Chondrocyte (in vitro differentiated cells): ENCODE measurements around the gene KCTD21. TPM values are rescaled to one million over a fixed set of nuclear protein-coding genes. Genes with fewer than 3 reads are reported as not detected.

ENCODE experiments used
- DNase-seq: peaks from one replicate; pipeline ENCODE4 v3.0.0; 2021; ENCODE audit warnings: mixed read lengths, low spot score
- H3K27ac Mint-ChIP-seq: one replicate; pipeline ENCODE4 v1.8.0; 2021; ENCODE audit warnings: mild to moderate bottlenecking, moderate library complexity, mixed read lengths; ENCODE audit not compliant: unreplicated experiment
- H3K27me3 Mint-ChIP-seq: 2 replicates; pipeline ENCODE4 v1.8.0; 2021; ENCODE audit warnings: low read depth, mixed read lengths
- H3K36me3 Mint-ChIP-seq: 2 replicates; pipeline ENCODE4 v1.8.0; 2021; ENCODE audit warnings: low read depth, mixed read lengths
- H3K4me1 Mint-ChIP-seq: 2 replicates; pipeline ENCODE4 v1.8.0; 2021; ENCODE audit warnings: low read depth, mild to moderate bottlenecking, mixed read lengths
- H3K4me3 Mint-ChIP-seq: one replicate; pipeline ENCODE4 v1.8.0; 2021; ENCODE audit warnings: mild to moderate bottlenecking, moderate library complexity, mixed read lengths; ENCODE audit not compliant: unreplicated experiment
- H3K9me3 Mint-ChIP-seq: 2 replicates; pipeline ENCODE4 v1.8.0; 2021; ENCODE audit warnings: low read depth, mixed read lengths
- total RNA-seq: library from RNA; stranded (reverse); gene quantifications from 3 replicates; pipeline ENCODE4 v1.2.1, GENCODE V29; 2021
- TF ChIP-seq, protein P1 (sequence below): fragments of 200-600 bp; sonication (generic); IDR thresholded peaks from 2 replicates; pipeline ENCODE4 v1.5.0; 2021; ENCODE audit warnings: antibody characterized with exemption, mild to moderate bottlenecking, moderate library complexity

The KCTD21 gene
- total RNA-seq, 1 donor from 2014 or later, result 15.2 TPM

GRCh38 chr11:78168539-78169477 lies 19.6 kb downstream of the KCTD21 start:
- TF ChIP-seq, protein P1, sequence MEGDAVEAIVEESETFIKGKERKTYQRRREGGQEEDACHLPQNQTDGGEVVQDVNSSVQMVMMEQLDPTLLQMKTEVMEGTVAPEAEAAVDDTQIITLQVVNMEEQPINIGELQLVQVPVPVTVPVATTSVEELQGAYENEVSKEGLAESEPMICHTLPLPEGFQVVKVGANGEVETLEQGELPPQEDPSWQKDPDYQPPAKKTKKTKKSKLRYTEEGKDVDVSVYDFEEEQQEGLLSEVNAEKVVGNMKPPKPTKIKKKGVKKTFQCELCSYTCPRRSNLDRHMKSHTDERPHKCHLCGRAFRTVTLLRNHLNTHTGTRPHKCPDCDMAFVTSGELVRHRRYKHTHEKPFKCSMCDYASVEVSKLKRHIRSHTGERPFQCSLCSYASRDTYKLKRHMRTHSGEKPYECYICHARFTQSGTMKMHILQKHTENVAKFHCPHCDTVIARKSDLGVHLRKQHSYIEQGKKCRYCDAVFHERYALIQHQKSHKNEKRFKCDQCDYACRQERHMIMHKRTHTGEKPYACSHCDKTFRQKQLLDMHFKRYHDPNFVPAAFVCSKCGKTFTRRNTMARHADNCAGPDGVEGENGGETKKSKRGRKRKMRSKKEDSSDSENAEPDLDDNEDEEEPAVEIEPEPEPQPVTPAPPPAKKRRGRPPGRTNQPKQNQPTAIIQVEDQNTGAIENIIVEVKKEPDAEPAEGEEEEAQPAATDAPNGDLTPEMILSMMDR, result no peak
- no peak for DNase-seq
- Mint-ChIP-seq H3K9me3 (no peaks in the 10 kb centered on the region), H3K4me3 (peak overlapping the region; percentile 7), H3K4me1 (peaks cover 60% of the 10 kb centered on the region), H3K27me3 (no peaks in the 10 kb centered on the region), H3K36me3 (peaks cover 8% of the 10 kb centered on the region), H3K27ac (peak overlapping the region; percentile 99)

- H3K36me3 Mint-ChIP-seq, result peaks cover 2% of the 10 kb centered on the region
- TF ChIP-seq, protein P1, result no peak
- peaks cover 61% of the 10 kb centered on the region for H3K4me1 Mint-ChIP-seq
- H3K27ac Mint-ChIP-seq, result peak overlapping the region; percentile 81
- no peak for DNase-seq
- H3K27me3 Mint-ChIP-seq, result no peaks in the 10 kb centered on the region
- H3K9me3 Mint-ChIP-seq, result no peaks in the 10 kb centered on the region
- H3K4me3 Mint-ChIP-seq, result no peak overlapping the region
Measured at GRCh38 chr11:78166855-78167469, 21.5 kb downstream of the KCTD21 start.

- Mint-ChIP-seq H3K9me3 (no peaks in the 10 kb centered on the region), H3K27me3 (no peaks in the 10 kb centered on the region), H3K36me3 (no peaks in the 10 kb centered on the region), H3K27ac (no peak overlapping the region), H3K4me3 (no peak overlapping the region), H3K4me1 (peaks cover 47% of the 10 kb centered on the region)
- TF ChIP-seq, protein P1, result no peak
- no peak for DNase-seq
Measured at GRCh38 chr11:78164471-78164870, 24.0 kb downstream of the KCTD21 start.

DNA sequence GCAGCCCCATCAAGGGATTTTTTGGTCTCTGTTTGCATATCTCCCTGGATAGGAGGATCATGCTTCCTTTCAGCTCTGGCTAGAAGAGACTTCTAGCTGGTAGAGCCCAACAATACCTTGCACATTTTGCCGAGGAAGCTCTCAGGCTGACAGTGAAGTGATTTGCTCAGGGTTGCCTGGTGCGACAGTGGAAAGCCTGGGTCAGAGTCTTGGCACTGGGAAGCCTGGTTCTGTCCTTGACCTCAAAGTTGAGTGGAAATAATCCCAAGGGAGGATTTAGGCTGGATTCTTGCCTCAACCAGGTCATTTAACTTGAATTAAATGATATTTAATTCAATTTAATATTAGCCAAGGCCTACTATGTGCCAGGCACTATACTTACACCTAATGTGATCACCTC lies 24.6 kb downstream of the KCTD21 start:
- Mint-ChIP-seq H3K27ac (no peak overlapping the region), H3K27me3 (no peaks in the 10 kb centered on the region), H3K4me3 (no peak overlapping the region), H3K36me3 (no peaks in the 10 kb centered on the region), H3K4me1 (peaks cover 46% of the 10 kb centered on the region), H3K9me3 (no peaks in the 10 kb centered on the region)
- no peak for DNase-seq
- TF ChIP-seq, protein P1, result no peak

DNA sequence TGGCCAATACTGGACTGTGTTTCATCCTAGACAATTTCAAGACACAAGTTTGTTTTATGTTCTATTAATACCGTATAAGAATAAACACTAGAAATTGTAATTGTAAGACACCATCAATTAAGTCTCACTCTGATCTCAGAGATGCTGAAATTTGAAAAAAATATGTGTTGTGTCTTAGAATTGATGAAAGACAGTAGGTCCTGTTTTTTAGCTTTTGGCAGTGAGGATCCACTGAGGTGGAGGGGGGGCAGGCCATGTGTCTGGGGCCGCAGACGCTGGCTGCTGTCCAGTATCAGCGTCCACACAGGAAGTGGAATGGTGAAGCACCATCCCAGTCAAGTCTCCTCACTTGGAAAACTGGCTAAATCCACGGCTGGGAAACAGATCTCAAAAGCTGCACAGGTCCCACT lies 26.5 kb downstream of the KCTD21 start:
- no peaks in the 10 kb centered on the region for H3K9me3 Mint-ChIP-seq
- TF ChIP-seq, protein P1, result no peak
- H3K36me3 Mint-ChIP-seq, result no peaks in the 10 kb centered on the region
- no peak for DNase-seq
- no peaks in the 10 kb centered on the region for H3K27me3 Mint-ChIP-seq
- H3K4me3 Mint-ChIP-seq, result no peak overlapping the region
- H3K4me1 Mint-ChIP-seq, result peaks cover 33% of the 10 kb centered on the region
- peak overlapping the region; percentile 51 for H3K27ac Mint-ChIP-seq
